ENCODE results near the gene CFAP119.

The CFAP119 gene

DNA sequence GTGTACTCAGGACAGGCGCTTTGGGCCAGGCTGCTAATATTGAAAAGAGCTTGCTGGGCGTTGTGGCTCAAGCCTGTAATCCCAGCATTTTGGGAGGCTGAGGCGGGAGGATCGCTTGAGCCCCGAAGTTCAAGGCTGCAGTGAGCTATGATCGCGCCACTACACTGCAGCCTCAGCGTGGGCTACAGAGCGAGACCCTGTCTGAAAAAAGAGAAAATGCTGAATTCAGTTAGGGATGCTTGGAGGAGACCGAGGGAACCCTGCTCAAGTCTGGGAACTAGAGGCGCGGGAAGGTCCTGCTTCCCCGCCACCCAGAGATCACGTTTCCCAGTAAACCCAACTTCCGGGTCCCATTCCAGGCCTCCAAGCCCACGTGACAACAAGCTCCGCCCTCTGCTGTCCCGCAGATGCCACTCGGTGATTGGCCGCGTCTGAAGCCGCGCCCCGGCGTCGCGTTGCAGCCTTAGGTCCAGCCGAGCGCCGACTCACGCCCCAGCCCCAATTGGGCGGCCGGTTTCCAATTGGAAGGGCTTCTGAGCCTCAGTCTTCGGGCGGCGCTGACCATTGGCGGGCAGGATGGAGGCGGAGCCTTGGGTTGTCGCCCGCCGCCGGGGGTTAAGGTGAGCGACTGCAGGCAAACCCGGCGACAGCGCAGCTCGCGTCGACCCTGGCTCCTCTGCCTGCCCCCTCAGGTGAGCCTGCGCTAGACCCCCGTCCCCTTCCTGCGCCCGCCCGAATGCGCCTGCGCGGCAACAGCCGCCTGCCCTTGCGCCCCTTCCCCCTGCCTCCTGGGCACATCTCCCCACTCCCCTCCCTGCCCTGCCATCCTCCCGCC, 13.8 kb downstream of the CFAP119 start, which contains the start of gene PHKG2:
TSS of gene PHKG2 (plus strand) at position 627 of the 835 bp plus-strand sequence. CDS start 396 bp downstream, outside the sequence.
- TF ChIP-seq, protein P1, sequence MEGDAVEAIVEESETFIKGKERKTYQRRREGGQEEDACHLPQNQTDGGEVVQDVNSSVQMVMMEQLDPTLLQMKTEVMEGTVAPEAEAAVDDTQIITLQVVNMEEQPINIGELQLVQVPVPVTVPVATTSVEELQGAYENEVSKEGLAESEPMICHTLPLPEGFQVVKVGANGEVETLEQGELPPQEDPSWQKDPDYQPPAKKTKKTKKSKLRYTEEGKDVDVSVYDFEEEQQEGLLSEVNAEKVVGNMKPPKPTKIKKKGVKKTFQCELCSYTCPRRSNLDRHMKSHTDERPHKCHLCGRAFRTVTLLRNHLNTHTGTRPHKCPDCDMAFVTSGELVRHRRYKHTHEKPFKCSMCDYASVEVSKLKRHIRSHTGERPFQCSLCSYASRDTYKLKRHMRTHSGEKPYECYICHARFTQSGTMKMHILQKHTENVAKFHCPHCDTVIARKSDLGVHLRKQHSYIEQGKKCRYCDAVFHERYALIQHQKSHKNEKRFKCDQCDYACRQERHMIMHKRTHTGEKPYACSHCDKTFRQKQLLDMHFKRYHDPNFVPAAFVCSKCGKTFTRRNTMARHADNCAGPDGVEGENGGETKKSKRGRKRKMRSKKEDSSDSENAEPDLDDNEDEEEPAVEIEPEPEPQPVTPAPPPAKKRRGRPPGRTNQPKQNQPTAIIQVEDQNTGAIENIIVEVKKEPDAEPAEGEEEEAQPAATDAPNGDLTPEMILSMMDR (conservative IDR thresholded peaks at IDR 0.05) = no peak
- H3K27ac ChIP-seq = peak within 1 kb of the TSS; percentile 52

DNA sequence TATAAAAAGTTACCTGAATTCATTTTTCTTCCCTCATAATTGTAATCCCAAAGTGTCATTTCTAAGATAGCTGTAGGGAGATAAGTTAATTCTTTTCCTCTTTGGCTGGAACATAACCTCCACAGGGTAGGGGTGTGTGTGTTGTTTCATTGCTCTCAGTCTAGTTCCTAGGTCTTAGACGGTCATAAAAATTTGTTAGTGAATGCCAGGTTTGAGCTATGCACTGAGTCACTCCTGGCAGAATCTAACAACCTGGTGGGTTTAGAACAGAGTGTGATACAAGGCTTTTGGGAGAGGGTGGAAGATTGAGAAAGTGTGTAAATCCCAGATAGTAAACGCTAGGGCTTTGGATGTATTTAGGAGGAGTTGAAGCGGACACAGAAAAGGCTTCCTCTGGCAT, 14.5 kb downstream of the CFAP119 start:
- peak overlapping the region; percentile 52 for H3K27ac ChIP-seq
- TF ChIP-seq, protein P1 (conservative IDR thresholded peaks at IDR 0.05) = no peak

DNA sequence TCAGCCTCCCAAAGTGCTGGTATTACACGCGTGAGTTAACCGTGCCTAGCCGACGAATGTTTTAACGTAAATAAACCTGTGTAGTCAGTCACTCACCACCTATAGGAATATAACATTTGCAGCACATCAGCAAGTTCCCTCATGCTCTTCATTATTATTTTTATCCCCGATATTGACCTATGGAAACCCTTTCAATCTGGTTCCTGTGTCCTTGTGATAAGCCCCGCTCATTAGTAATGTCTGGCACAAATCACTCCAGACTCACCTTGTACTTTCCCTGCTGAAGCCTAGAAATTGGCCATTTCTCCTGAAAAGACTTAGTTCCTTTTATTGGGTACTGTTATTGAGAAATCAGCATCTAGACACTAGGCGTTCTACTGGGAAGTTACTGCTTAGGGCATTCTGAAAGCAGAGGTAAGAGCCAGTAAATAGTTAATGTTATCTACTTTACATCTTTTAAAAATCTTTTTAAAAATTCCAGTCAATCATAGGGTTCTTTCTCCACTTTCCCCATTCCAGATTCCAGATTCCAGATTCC, 15.2 kb downstream of the CFAP119 start:
- no peak overlapping the region for H3K27ac ChIP-seq
- TF ChIP-seq, protein P1 (conservative IDR thresholded peaks at IDR 0.05) = no peak

DNA sequence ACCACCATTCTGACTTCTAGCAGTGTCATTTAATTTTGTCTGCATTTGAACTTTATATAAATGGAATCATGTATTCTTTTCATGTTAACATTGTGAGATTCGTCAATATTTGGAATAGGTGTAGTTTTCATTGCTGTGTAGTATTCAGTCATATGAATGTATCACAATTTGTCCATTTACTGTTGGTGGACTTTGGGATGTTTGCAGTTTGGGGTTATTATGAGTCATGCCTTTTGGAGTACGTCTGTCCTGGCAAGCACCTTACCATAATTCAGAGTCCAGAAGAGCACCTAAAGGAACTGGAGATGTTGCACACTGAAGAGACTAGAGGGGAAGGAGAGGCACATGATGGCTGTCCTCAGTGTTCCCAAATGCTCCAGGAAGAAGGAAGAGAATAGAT, 16.8 kb downstream of the CFAP119 start:
- no peak overlapping the region for H3K27ac ChIP-seq
- TF ChIP-seq, protein P1 (conservative IDR thresholded peaks at IDR 0.05) = no peak

DNA sequence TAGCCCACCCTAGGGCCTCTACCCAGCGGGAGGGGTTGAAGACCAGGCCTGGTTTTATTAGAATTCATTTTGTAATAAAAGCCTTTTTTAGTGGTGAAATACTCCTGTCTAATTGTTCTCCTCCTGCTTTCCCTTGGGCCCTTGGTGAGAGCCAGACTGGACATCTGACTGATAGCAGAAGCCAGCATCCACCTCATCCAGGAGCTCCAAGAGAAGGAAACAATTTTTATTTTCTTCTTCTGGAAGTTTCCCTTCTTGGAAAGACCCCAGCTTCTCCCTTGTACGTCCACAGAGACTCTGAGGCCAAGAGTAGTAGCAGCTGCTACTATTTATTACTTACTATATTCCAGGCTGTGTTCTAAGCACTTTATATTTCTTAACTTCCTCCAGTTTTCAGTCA, 17.7 kb downstream of the CFAP119 start:
- TF ChIP-seq, protein P1 (conservative IDR thresholded peaks at IDR 0.05) = no peak
- H3K27ac ChIP-seq = no peak overlapping the region

DNA sequence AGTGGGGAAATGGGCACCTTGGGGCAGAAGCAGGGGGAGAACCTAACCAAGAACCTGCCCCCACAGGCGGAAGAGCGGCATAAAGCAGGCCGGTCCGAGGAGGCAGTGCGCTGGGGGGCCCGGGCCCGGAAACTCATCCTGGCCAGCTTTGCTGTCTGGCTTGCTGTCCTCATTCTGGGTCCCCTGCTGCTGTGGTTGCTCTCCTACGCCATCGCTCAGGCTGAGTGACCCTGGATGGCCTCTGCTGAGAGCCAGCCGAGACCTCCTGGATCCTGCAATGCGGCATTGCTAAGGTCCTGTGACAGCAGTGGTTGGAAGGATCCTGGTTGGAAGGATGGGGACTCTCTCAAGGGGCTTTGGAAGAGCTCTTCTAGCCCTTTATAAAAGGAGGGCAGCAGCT, 18.1 kb downstream of the CFAP119 start:
- H3K27ac ChIP-seq = no peak overlapping the region
- TF ChIP-seq, protein P1 (conservative IDR thresholded peaks at IDR 0.05) = no peak

DNA sequence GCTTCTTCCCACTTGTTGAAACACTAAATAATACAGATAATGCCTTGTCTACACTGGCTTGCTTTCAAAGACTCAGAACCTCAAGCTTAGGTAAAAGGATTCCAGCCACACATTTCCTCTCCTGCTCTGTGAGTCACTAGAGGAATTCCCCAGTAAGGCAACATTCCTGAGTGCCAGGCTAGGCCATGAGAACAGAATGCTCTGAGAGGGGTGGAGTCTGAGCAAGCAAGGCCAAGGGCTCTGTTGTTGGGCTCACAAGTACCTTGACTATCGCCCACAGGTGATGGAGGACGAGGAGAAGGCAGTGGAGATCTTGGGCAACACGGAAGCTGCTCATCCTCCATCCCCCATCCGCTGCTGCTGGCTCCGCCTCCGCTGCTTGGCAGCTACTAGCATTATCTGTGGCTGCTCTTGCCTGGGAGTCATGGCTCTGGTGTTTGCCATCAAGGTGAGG, 20.4 kb downstream of the CFAP119 start:
- 0 out of 2 replicates have a peak overlapping the region, but pooled peaks have one; percentile 57 for H3K27ac ChIP-seq
- TF ChIP-seq, protein P1 (conservative IDR thresholded peaks at IDR 0.05) = no peak
